Measurements from ENCODE around the gene TEX48.

Gene TEX48

GRCh38 chr9:114621561-114621960, 60.4 kb downstream of the TEX48 start:
- no peak for DNase-seq (ENCODE audit: low read depth)

- DNase-seq (ENCODE audit: low read depth): no peak
Observed at GRCh38 chr9:114619191-114619761, 62.7 kb downstream of the TEX48 start.

DNA sequence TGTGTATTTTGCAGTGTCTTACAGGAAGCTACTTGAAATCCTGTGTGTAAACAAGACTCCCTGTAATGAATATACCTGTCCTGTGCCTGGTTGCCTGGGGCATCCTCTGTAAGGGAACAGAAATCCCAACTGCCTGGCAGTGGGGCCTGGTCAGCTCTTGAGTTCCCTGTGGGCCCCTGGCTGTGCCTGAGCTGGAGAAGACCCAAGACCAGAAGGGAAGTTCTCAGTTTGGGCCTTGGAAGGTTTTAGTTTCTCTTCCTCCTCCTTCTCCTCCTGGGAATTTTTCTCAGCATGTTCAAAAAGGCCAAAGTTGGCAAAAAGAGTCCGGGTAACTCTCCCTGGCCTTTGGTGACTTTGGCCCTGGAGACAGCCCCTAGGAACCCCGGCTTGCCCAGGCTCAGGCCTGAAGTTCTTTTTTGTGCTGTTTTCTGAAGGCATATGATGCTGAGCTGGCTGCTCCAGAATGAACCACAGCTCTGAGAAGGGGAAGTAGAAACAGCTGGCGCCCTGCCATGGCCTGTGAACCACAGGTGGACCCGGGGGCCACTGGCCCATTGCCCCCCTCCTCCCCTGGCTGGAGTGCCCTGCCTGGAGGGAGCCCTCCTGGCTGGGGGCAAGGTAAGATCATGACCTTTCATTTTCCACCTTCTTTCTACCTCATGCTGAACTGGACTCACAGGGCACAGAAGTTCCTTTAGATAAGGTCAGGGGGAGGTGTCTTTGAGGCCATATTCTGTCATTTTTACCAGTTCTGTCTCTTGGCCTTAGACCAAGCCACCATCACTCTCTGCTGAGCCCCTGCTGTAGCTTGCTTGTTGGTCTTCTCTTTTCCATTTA, 65.1 kb downstream of the TEX48 start:
- no peak for DNase-seq (ENCODE audit: low read depth)

All from stimulated activated CD4-positive, alpha-beta T cell treated with anti-CD3 and anti-CD28 coated beads, Interleukin-2, amount 100 ng/mL, for 4 hours (primary cell).